HL-60 (cell line): ENCODE results near the gene INCENP.

Experiments
- DNase-seq, 2 experiments: peaks; one replicate each; pipeline ENCODE4 v3.0.0-alpha.2; 2010 to 2020; ENCODE audit warnings: low read depth in 1 of 2, low spot score in 1 of 2
- H3K27ac ChIP-seq: fragments of 250-450 bp; sonication (Bioruptor Pico); replicated peaks from 2 replicates; pipeline ENCODE4 v1.5.1; 2020; ENCODE audit warnings: mild to moderate bottlenecking, moderate library complexity
- H3K27me3 ChIP-seq: fragments of 250-450 bp; sonication (Bioruptor Pico); 2 replicates; pipeline ENCODE4 v1.5.1; 2021; ENCODE audit warnings: mild to moderate bottlenecking, moderate library complexity; ENCODE audit not compliant: insufficient read depth, poor library complexity, severe bottlenecking
- H3K4me3 ChIP-seq: replicated peaks from 2 replicates; pipeline ENCODE4 v1.5.1; 2011; ENCODE audit warnings: mild to moderate bottlenecking, control low read depth, low read length; ENCODE audit not compliant: insufficient read depth
- GABPA ChIP-seq: IDR thresholded peaks from 2 replicates; pipeline ENCODE4 v1.6.1; 2012; ENCODE audit warnings: low read depth
- POLR2AphosphoS5 ChIP-seq: IDR thresholded peaks from 2 replicates; pipeline ENCODE4 v1.6.1; 2012; ENCODE audit warnings: low read depth
- SPI1 ChIP-seq: IDR thresholded peaks from 2 replicates; pipeline ENCODE4 v1.6.1; 2012; ENCODE audit warnings: low read depth, mild to moderate bottlenecking, borderline replicate concordance
- TF ChIP-seq, protein P1 (sequence below): IDR thresholded peaks from one replicate; pipeline ENCODE4 v1.5.1; 2011; ENCODE audit warnings: low read length, control low read depth, inconsistent platforms; ENCODE audit not compliant: insufficient read depth
- TF ChIP-seq, protein P2 (sequence below): IDR thresholded peaks from 2 replicates; pipeline ENCODE4 v1.6.1; 2012; ENCODE audit warnings: low read depth; ENCODE audit not compliant: insufficient replicate concordance

Gene INCENP

DNA sequence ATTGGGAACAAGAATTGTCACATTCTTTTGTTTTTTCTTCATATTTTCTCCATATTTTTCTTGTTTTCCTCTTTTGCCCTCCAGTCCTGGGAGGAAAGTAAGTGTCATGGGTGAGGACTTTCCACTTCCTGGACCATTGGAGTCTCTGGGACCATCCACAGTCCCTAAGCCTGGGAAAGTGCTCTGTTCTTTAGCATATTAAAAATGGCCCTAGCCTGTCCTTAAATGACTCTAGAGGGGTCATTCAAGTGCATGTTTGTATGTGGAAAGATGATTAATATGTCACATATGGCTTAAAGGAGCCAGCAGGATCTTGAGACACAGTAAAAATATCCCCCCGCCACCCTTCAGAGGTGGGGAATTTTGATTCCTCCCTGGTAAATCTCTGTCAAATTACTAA, 46.1 kb downstream of the INCENP start:
- H3K27ac ChIP-seq = no peak overlapping the region
- no peak overlapping the region for H3K4me3 ChIP-seq
- no peak for DNase-seq
- TF ChIP-seq, protein P1, sequence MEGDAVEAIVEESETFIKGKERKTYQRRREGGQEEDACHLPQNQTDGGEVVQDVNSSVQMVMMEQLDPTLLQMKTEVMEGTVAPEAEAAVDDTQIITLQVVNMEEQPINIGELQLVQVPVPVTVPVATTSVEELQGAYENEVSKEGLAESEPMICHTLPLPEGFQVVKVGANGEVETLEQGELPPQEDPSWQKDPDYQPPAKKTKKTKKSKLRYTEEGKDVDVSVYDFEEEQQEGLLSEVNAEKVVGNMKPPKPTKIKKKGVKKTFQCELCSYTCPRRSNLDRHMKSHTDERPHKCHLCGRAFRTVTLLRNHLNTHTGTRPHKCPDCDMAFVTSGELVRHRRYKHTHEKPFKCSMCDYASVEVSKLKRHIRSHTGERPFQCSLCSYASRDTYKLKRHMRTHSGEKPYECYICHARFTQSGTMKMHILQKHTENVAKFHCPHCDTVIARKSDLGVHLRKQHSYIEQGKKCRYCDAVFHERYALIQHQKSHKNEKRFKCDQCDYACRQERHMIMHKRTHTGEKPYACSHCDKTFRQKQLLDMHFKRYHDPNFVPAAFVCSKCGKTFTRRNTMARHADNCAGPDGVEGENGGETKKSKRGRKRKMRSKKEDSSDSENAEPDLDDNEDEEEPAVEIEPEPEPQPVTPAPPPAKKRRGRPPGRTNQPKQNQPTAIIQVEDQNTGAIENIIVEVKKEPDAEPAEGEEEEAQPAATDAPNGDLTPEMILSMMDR = no peak
- no peak for TF ChIP-seq POLR2AphosphoS5
- TF ChIP-seq, protein P2, sequence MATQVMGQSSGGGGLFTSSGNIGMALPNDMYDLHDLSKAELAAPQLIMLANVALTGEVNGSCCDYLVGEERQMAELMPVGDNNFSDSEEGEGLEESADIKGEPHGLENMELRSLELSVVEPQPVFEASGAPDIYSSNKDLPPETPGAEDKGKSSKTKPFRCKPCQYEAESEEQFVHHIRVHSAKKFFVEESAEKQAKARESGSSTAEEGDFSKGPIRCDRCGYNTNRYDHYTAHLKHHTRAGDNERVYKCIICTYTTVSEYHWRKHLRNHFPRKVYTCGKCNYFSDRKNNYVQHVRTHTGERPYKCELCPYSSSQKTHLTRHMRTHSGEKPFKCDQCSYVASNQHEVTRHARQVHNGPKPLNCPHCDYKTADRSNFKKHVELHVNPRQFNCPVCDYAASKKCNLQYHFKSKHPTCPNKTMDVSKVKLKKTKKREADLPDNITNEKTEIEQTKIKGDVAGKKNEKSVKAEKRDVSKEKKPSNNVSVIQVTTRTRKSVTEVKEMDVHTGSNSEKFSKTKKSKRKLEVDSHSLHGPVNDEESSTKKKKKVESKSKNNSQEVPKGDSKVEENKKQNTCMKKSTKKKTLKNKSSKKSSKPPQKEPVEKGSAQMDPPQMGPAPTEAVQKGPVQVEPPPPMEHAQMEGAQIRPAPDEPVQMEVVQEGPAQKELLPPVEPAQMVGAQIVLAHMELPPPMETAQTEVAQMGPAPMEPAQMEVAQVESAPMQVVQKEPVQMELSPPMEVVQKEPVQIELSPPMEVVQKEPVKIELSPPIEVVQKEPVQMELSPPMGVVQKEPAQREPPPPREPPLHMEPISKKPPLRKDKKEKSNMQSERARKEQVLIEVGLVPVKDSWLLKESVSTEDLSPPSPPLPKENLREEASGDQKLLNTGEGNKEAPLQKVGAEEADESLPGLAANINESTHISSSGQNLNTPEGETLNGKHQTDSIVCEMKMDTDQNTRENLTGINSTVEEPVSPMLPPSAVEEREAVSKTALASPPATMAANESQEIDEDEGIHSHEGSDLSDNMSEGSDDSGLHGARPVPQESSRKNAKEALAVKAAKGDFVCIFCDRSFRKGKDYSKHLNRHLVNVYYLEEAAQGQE = no peak
- no peak for TF ChIP-seq GABPA
- no peak for TF ChIP-seq SPI1
- no peaks in the 10 kb centered on the region for H3K27me3 ChIP-seq

DNA sequence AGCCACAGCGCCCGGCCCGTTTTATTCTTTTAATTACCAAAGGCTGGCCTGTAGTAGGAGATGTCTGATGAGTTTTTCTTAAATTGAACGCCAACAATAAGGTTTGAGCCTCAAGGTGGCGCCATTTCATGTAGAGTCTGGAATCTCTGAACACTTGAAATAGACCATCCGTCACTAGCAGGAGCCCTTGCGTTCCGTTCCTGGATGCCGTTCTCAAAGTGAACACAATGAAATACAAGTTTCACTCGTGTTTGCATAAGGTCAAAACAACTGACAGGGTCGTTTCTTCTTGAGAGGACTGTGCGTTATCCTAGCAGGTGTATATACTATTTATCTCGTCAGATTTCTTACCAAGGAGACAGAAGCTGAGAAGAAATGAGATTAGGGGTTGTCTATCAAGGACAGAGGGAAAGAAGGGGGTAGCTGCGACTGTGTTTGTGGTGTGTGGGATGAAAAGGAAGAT, 47.5 kb downstream of the INCENP start:
- peak; percentile 37 to 78 for DNase-seq
- Histone ChIP-seq H3K4me3 (no peak overlapping the region), H3K27ac (no peak overlapping the region), H3K27me3 (no peaks in the 10 kb centered on the region)
- TF ChIP-seq, protein P1 = peak; percentile 60
- TF ChIP-seq, protein P2 = no peak
- no peak for TF ChIP-seq GABPA

DNA sequence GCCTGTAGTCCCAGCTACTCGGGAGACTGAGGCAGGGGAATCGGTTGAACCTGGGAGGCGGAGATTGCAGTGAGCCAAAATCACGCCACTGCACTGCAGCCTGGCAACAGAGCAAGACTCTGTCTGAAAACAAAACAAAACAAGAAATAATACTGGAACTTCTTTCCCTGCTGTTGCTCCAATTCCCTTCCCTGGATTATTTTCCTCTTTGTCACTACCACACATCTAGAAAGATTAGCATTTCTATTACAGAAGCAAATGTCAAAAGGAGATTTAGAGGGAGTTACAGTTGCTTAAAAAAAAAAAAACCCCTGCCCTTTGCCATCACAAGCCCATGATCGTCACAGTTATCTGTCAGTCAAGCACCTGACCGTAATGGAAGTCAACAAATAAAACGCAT, 48.5 kb downstream of the INCENP start:
- TF ChIP-seq GABPA (no peak), SPI1 (no peak), POLR2AphosphoS5 (no peak)
- TF ChIP-seq, protein P2 = no peak
- TF ChIP-seq, protein P1 = no peak
- H3K27me3 ChIP-seq = no peaks in the 10 kb centered on the region
- no peak overlapping the region for H3K4me3 ChIP-seq
- H3K27ac ChIP-seq = no peak overlapping the region
- DNase-seq = no peak
